PC-3 (cell line): ENCODE measurements around the gene DLG2. TPM values are rescaled to one million over a fixed set of nuclear protein-coding genes. Genes with fewer than 3 reads are reported as not detected.

ENCODE experiments used
- ATAC-seq: fragments of 200-7000 bp; cut with Tn5 transposase; 2 replicates; pipeline ENCODE4 v1.9.1; 2020; ENCODE audit warnings: mild to moderate bottlenecking, moderate library complexity
- BruUV-seq: library from RNA; stranded (reverse); fragments of 400-500 nt; replicated peaks from 2 replicates; lab custom pipeline; 2021; lab: Mats Ljungman, UMichigan
- CTCF ChIA-PET: fragments of 300-600 bp; sonication (Branson Sonifier 250); formaldehyde crosslinking; loops from one replicate; lab custom pipeline; 2022; ENCODE audit warnings: antibody characterized with exemption; lab: Charles Lee
- POLR2A ChIA-PET: fragments of 300-600 bp; sonication (Branson Sonifier 250); formaldehyde crosslinking; loops from one replicate; lab custom pipeline; 2022; ENCODE audit warnings: antibody characterized with exemption; ENCODE audit not compliant: unreplicated experiment; lab: Charles Lee
- DNase-seq: peaks from one replicate; pipeline ENCODE4 v3.0.0-alpha.2; 2015
- H2AFZ ChIP-seq: fragments of 300-600 bp; sonication (generic); 2 replicates; pipeline ENCODE4 v1.6.0; 2016; ENCODE audit warnings: antibody characterized with exemption, low read length
- H3F3A ChIP-seq: fragments of 300-600 bp; sonication (generic); one replicate; pipeline ENCODE4 v1.6.0; 2017; ENCODE audit warnings: antibody characterized with exemption, low read length, control low read depth, mild to moderate bottlenecking; ENCODE audit not compliant: unreplicated experiment
- H3K27ac ChIP-seq: fragments of 300-600 bp; sonication (generic); 2 replicates; pipeline ENCODE4 v1.5.1; 2016; ENCODE audit warnings: mild to moderate bottlenecking, low read length
- H3K27me3 ChIP-seq: fragments of 300-600 bp; sonication (generic); 2 replicates; pipeline ENCODE4 v1.6.1; 2016; ENCODE audit warnings: low read length, mixed read lengths
- H3K36me3 ChIP-seq: fragments of 300-600 bp; sonication (generic); 2 replicates; pipeline ENCODE4 v1.6.1; 2016; ENCODE audit warnings: low read depth, mixed run types, low read length, mixed read lengths
- H3K4me1 ChIP-seq: fragments of 300-600 bp; sonication (generic); 2 replicates; pipeline ENCODE4 v1.5.1; 2016; ENCODE audit warnings: low read length; ENCODE audit not compliant: insufficient read depth
- H3K4me2 ChIP-seq: fragments of 300-600 bp; sonication (generic); 2 replicates; pipeline ENCODE4 v1.6.0; 2016; ENCODE audit warnings: low read length
- H3K4me3 ChIP-seq: fragments of 300-600 bp; sonication (generic); 2 replicates; pipeline ENCODE4 v1.5.1; 2016; ENCODE audit warnings: mild to moderate bottlenecking, low read length, mixed read lengths
- H3K79me2 ChIP-seq: fragments of 300-600 bp; sonication (generic); 2 replicates; pipeline ENCODE4 v1.6.1; 2017; ENCODE audit warnings: low read length, mixed read lengths
- H3K9ac ChIP-seq: fragments of 300-600 bp; sonication (generic); 2 replicates; pipeline ENCODE4 v1.6.0; 2016; ENCODE audit warnings: mild to moderate bottlenecking, low read length
- H3K9me2 ChIP-seq: fragments of 300-600 bp; sonication (generic); replicated peaks from 2 replicates; pipeline ENCODE4 v1.6.1; 2016; ENCODE audit warnings: mixed run types, low read length, mixed read lengths
- H3K9me3 ChIP-seq: fragments of 300-600 bp; sonication (generic); 2 replicates; pipeline ENCODE4 v1.6.1; 2016; ENCODE audit warnings: low read length, mixed read lengths
- H4K20me1 ChIP-seq: fragments of 300-600 bp; sonication (generic); 2 replicates; pipeline ENCODE4 v1.6.1; 2016; ENCODE audit warnings: low read length, mixed read lengths
- CTCF ChIP-seq: fragments of 300-600 bp; sonication (generic); conservative IDR thresholded peaks from 2 replicates; pipeline ENCODE4 v1.5.1; 2017; ENCODE audit warnings: antibody characterized with exemption, low read depth, mild to moderate bottlenecking, low read length
- EZH2 ChIP-seq: fragments of 300-600 bp; sonication (generic); IDR thresholded peaks from one replicate; pipeline ENCODE4 v1.6.1; 2017; ENCODE audit warnings: antibody characterized with exemption, mild to moderate bottlenecking, low read length; ENCODE audit not compliant: unreplicated experiment
- EZH2phosphoT487 ChIP-seq: fragments of 300-600 bp; sonication (generic); IDR thresholded peaks from 2 replicates; pipeline ENCODE4 v1.6.1; 2018; ENCODE audit warnings: mild to moderate bottlenecking, antibody characterized with exemption, low read length, borderline replicate concordance
- intact Hi-C: fragments of 100-400 bp; cut with micrococcal nuclease; formaldehyde crosslinking; loops from 2 replicates; pipeline ENCODE4 v1.9.0; 2023
- total RNA-seq: library from RNA; depleted of rRNA; stranded (reverse); fragments of >200 nt; gene quantifications from 2 replicates; pipeline ENCODE4 v1.2.3, GENCODE V29; 2014

The DLG2 gene
- total RNA-seq, 1 experiment from 2014 or later: 0.58 TPM

- H2AFZ ChIP-seq: no peak overlapping the region
- intact Hi-C loops: loop anchor here (1.0 kb wide), 2 partner anchors 213 to 811 kb away; no protein-coding TSS in a partner anchor
- no peaks in the 10 kb centered on the region for H3F3A ChIP-seq
- H3K79me2 ChIP-seq: no peaks in the 10 kb centered on the region
- H3K9me2 ChIP-seq: no peaks in the 10 kb centered on the region
- H3K27ac ChIP-seq: no peak overlapping the region
- ChIA-PET CTCF (interaction anchor here (0.6 to 0.9 kb wide), 10 partner anchors 116 to 1133 kb away, joined by 3 to 7 read pairs (median 5); no protein-coding TSS in a partner anchor), POLR2A (no interaction called here)
- H3K4me1 ChIP-seq: no peaks in the 10 kb centered on the region
- TF ChIP-seq CTCF (peak; percentile 81), EZH2phosphoT487 (no peak)
- H3K9ac ChIP-seq: no peak overlapping the region
- no peak overlapping the region for H3K4me2 ChIP-seq
- peaks cover 22% of the 10 kb centered on the region; the same call in 1 of the 2 replicates for H3K27me3 ChIP-seq
- BruUV-seq: no TSS peak
- H3K36me3 ChIP-seq: no peaks in the 10 kb centered on the region
- no peaks in the 10 kb centered on the region for H4K20me1 ChIP-seq
- H3K9me3 ChIP-seq: no peaks in the 10 kb centered on the region
- ATAC-seq: peak; percentile 71
- peak; percentile 74 for DNase-seq
- H3K4me3 ChIP-seq: no peak overlapping the region
These were observed 846.4 kb downstream of the DLG2 start for GRCh38 chr11:84780689-84781293.

- CTCF ChIA-PET: no interaction called here
These were observed 851.6 kb downstream of the DLG2 start for GRCh38 chr11:84775503-84775902.

More at GRCh38 chr11:84775503-84775902, 851.6 kb downstream of the DLG2 start:
- intact Hi-C loops: loop anchor here (10.0 kb wide), 1 partner anchor 221 kb away; no protein-coding TSS in a partner anchor
- POLR2A ChIA-PET: no interaction called here
- Histone ChIP-seq H2AFZ (no peak overlapping the region), H3K79me2 (no peaks in the 10 kb centered on the region), H3K4me1 (no peaks in the 10 kb centered on the region), H3K4me2 (no peak overlapping the region), H3K36me3 (no peaks in the 10 kb centered on the region), H3K9me2 (no peaks in the 10 kb centered on the region), H3K27me3 (peaks cover 11% of the 10 kb centered on the region; the same call in 1 of the 2 replicates), H3K9me3 (peaks cover 6% of the 10 kb centered on the region; the same call in 1 of the 2 replicates), H4K20me1 (no peaks in the 10 kb centered on the region), H3K9ac (no peak overlapping the region), H3F3A (no peaks in the 10 kb centered on the region), H3K27ac (no peak overlapping the region), H3K4me3 (no peak overlapping the region)
- no peak for DNase-seq
- no TSS peak for BruUV-seq
- TF ChIP-seq EZH2 (no peak), CTCF (no peak), EZH2phosphoT487 (no peak)
- ATAC-seq: no peak
